HepG2 (cell line): ENCODE measurements around the gene DGUOK.

Experiments
- ARNT ChIP-seq: fragments of 450-650 bp; IDR thresholded peaks from 2 replicates; pipeline ENCODE4 v1.6.1; 2017
- CAMTA2 ChIP-seq: sonication (generic); formaldehyde crosslinking; IDR thresholded peaks from 2 replicates; pipeline ENCODE4 v1.4.0; 2020; ENCODE audit warnings: mild to moderate bottlenecking, missing genetic modification reagents, borderline replicate concordance
- EZH2 ChIP-seq: conservative IDR thresholded peaks from 2 replicates; pipeline ENCODE4 v1.6.1; 2012; ENCODE audit warnings: mild to moderate bottlenecking, low read depth, low read length, moderate library complexity
- KLF11 ChIP-seq: IDR thresholded peaks from 2 replicates; pipeline ENCODE4 v1.6.1; 2016; ENCODE audit warnings: missing compliant biosample characterization
- ZMYM3 ChIP-seq: sonication (generic); formaldehyde crosslinking; IDR thresholded peaks from 2 replicates; pipeline ENCODE4 v1.5.1; 2020; ENCODE audit warnings: mild to moderate bottlenecking, missing genetic modification reagents
- ZSCAN9 ChIP-seq: IDR thresholded peaks from 2 replicates; pipeline ENCODE4 v1.6.1; 2016; ENCODE audit warnings: borderline replicate concordance
- TF ChIP-seq, protein P1 (sequence below): sonication (generic); formaldehyde crosslinking; IDR thresholded peaks from 2 replicates; pipeline ENCODE4 v1.4.0; 2020; ENCODE audit warnings: mild to moderate bottlenecking, missing genetic modification reagents, borderline replicate concordance

DNA sequence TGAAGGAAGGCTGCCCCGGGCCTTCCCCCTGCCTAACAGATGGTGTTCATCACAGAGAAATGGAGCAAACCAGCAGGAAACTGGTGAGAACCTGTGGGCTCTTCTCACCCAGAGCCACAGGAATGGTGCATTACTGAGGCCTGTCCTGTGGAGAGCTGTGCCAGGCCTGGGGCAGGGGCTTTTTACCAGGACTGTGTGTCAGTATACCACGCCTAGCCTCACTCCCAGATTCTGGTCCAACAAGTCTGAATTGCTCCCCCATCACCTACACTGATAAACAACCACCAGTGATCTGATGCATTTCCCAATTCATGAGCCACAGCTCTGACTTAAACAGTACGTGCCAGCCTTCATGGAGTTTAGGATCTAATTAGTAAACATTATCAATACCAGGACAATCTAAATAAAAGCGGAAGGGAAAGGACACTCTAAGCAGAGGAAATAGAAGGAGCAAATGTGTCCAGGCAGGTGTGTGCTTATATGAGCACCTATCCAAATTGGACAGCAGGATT, 8.9 kb upstream of the DGUOK start:
- TF ChIP-seq CAMTA2 (CRISPR knock-in tag), result no peak
- no peak for TF ChIP-seq KLF11 (CRISPR knock-in tag)
- no peak for TF ChIP-seq ARNT
- no peak for TF ChIP-seq EZH2
- TF ChIP-seq ZMYM3 (CRISPR knock-in tag), result no peak
- TF ChIP-seq ZSCAN9 (CRISPR knock-in tag), result no peak
- TF ChIP-seq, protein P1, sequence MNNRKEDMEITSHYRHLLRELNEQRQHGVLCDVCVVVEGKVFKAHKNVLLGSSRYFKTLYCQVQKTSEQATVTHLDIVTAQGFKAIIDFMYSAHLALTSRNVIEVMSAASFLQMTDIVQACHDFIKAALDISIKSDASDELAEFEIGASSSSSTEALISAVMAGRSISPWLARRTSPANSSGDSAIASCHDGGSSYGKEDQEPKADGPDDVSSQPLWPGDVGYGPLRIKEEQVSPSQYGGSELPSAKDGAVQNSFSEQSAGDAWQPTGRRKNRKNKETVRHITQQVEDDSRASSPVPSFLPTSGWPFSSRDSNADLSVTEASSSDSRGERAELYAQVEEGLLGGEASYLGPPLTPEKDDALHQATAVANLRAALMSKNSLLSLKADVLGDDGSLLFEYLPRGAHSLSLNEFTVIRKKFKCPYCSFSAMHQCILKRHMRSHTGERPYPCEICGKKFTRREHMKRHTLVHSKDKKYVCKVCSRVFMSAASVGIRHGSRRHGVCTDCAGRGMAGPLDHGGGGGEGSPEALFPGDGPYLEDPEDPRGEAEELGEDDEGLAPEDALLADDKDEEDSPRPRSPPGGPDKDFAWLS (CRISPR knock-in tag), result no peak
